Smooth muscle cell (in vitro differentiated cells): ENCODE data around the gene TLE5. TPM values are rescaled to one million over a fixed set of nuclear protein-coding genes. Genes with fewer than 3 reads are reported as not detected.

Experiments
- DNase-seq: peaks from one replicate; lab custom pipeline; 2025; ENCODE audit not compliant: unreplicated experiment; lab: John Stamatoyannopoulos, UW
- H2AFZ ChIP-seq: fragments of 200-600 bp; sonication (generic); 2 replicates; pipeline ENCODE4 v1.6.0; 2016; ENCODE audit warnings: antibody characterized with exemption, low read depth, mild to moderate bottlenecking
- H3F3A ChIP-seq: fragments of 200-600 bp; sonication (generic); 2 replicates; pipeline ENCODE4 v1.6.0; 2017; ENCODE audit warnings: antibody characterized with exemption, low read depth
- H3K27ac ChIP-seq: fragments of 200-600 bp; sonication (generic); 2 replicates; pipeline ENCODE4 v1.5.1; 2016; ENCODE audit warnings: low read depth, mild to moderate bottlenecking
- H3K27me3 ChIP-seq: fragments of 200-600 bp; sonication (generic); 2 replicates; pipeline ENCODE4 v1.6.1; 2016; ENCODE audit warnings: low read depth, mild to moderate bottlenecking
- H3K36me3 ChIP-seq: fragments of 200-600 bp; sonication (generic); 2 replicates; pipeline ENCODE4 v1.5.1; 2016; ENCODE audit warnings: low read depth
- H3K4me1 ChIP-seq: fragments of 200-600 bp; sonication (generic); 2 replicates; pipeline ENCODE4 v1.5.1; 2016; ENCODE audit warnings: low read depth
- H3K4me2 ChIP-seq: fragments of 200-600 bp; sonication (generic); 2 replicates; pipeline ENCODE4 v1.6.0; 2016; ENCODE audit warnings: mild to moderate bottlenecking
- H3K4me3 ChIP-seq: fragments of 200-600 bp; sonication (generic); 2 replicates; pipeline ENCODE4 v1.5.1; 2016; ENCODE audit warnings: mild to moderate bottlenecking
- H3K79me2 ChIP-seq: fragments of 200-600 bp; sonication (generic); 2 replicates; pipeline ENCODE4 v1.6.0; 2016; ENCODE audit warnings: low read depth, mild to moderate bottlenecking
- H3K9ac ChIP-seq: fragments of 200-600 bp; sonication (generic); 2 replicates; pipeline ENCODE4 v1.6.0; 2016; ENCODE audit warnings: low read depth
- H3K9me3 ChIP-seq: fragments of 200-600 bp; sonication (generic); replicated peaks from 2 replicates; pipeline ENCODE4 v1.5.1; 2016; ENCODE audit warnings: low read depth
- H4K20me1 ChIP-seq: fragments of 200-600 bp; sonication (generic); 2 replicates; pipeline ENCODE4 v1.6.0; 2016; ENCODE audit warnings: low read depth
- WGBS: methylation state at CpG from one replicate; pipeline ENCODE4 v1.1.7; 2016; ENCODE audit warnings: low lambda C conversion rate; 5-methylcytosine and 5-hydroxymethylcytosine counted together
- polyA plus RNA-seq: library from polyadenylated mRNA; unstranded; fragments of >200 nt; fragmentation: Nextera tagmentation; extraction: Ambion mirVana; gene quantifications from 2 replicates; pipeline ENCODE4 v1.2.1, GENCODE V29; 2016
- total RNA-seq: library from RNA; depleted of rRNA; stranded (reverse); fragments of >200 nt; gene quantifications from 2 replicates; pipeline ENCODE4 v1.2.3, GENCODE V29; 2014
- TF ChIP-seq, protein P1 (sequence below): fragments of 200-600 bp; sonication (generic); IDR thresholded peaks from 2 replicates; pipeline ENCODE4 v1.5.1; 2017; ENCODE audit warnings: borderline replicate concordance, mild to moderate bottlenecking, antibody characterized with exemption; ENCODE audit not compliant: insufficient read depth, poor library complexity, severe bottlenecking

The TLE5 gene
- total and polyA plus RNA-seq, 2 experiments from 2014 or later: 146 to 274 TPM

DNA sequence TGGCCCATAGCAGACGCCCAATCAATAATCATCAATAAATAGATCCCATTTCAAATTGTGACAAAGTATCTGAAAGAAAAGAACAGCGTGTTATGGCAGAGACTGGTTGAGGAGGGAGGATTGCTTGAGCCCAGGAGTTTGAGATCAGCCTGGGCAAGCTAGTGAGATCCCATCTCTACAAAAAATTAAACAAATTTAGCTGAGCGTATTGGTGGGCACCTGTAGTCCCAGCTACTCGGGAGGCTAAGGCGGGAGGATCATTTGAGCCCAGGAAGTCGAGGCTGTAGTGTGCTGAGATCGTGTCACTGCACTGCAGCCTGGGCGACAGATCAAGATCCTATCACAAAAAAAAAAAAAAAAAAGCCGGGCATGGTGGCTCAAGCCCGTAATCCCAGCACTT is 25.5 kb upstream of the TLE5 start:
- DNase-seq: no peak
- TF ChIP-seq, protein P1, sequence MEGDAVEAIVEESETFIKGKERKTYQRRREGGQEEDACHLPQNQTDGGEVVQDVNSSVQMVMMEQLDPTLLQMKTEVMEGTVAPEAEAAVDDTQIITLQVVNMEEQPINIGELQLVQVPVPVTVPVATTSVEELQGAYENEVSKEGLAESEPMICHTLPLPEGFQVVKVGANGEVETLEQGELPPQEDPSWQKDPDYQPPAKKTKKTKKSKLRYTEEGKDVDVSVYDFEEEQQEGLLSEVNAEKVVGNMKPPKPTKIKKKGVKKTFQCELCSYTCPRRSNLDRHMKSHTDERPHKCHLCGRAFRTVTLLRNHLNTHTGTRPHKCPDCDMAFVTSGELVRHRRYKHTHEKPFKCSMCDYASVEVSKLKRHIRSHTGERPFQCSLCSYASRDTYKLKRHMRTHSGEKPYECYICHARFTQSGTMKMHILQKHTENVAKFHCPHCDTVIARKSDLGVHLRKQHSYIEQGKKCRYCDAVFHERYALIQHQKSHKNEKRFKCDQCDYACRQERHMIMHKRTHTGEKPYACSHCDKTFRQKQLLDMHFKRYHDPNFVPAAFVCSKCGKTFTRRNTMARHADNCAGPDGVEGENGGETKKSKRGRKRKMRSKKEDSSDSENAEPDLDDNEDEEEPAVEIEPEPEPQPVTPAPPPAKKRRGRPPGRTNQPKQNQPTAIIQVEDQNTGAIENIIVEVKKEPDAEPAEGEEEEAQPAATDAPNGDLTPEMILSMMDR: no peak
- Histone ChIP-seq H3F3A (no peaks in the 10 kb centered on the region), H3K27me3 (no peaks in the 10 kb centered on the region), H3K27ac (no peak overlapping the region), H3K4me2 (no peak overlapping the region), H3K36me3 (no peaks in the 10 kb centered on the region), H3K4me1 (no peaks in the 10 kb centered on the region), H4K20me1 (no peaks in the 10 kb centered on the region), H3K9me3 (no peaks in the 10 kb centered on the region), H2AFZ (no peak overlapping the region), H3K79me2 (no peaks in the 10 kb centered on the region), H3K9ac (no peak overlapping the region), H3K4me3 (no peak overlapping the region)
- WGBS: 94% methylated on average over 10 of the region's 10 CpGs

DNA sequence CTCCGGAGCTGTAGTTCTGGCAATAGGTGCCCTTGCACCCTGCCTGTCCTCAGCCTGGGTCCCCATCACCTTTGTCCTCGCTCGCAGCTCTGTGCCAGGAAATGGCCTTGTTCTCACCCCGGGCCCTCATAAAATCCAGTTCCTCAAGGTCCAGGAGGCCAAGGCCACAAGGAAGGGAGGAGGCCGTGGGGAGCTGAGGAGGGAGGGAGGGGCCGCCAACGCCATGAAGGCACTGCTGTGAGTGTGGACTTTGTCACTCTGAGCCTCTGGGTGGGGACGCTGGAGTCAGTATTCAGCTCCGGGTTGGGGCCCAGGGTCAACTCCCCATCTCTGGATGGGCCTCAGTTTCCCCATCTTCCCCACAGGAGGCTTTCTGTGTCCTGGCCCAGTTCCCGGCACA is 22.6 kb upstream of the TLE5 start:
- TF ChIP-seq, protein P1: no peak
- no peaks in the 10 kb centered on the region for H3K79me2 ChIP-seq
- H4K20me1 ChIP-seq: no peaks in the 10 kb centered on the region
- H3K27ac ChIP-seq: no peak overlapping the region
- H3K9me3 ChIP-seq: no peaks in the 10 kb centered on the region
- H3F3A ChIP-seq: no peaks in the 10 kb centered on the region
- H3K4me1 ChIP-seq: no peaks in the 10 kb centered on the region
- no peak overlapping the region for H3K9ac ChIP-seq
- DNase-seq: no peak
- no peak overlapping the region for H2AFZ ChIP-seq
- WGBS: 85% methylated on average over 10 of the region's 10 CpGs
- no peak overlapping the region for H3K4me3 ChIP-seq
- no peak overlapping the region for H3K4me2 ChIP-seq
- H3K36me3 ChIP-seq: no peaks in the 10 kb centered on the region
- no peaks in the 10 kb centered on the region for H3K27me3 ChIP-seq

DNA sequence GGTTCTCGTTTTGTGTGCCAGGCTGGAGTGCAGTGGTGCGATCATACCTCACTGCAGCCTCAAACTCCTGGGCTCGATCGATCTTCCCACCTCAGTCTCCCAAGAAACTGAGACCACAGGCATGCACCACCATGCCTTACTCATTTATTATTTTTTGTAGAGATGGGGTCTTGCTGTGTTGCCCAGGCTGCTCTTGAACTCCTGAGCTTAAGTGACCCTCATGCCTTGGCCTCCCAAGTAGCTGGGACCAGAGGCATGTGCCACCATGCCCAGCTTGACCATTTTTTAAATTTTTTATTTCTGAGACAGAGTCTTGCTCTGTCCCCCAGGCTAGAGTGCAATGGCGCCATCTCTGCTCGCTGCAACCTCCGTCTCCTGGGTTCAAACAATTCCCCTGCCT is 21.7 kb upstream of the TLE5 start:
- Histone ChIP-seq H3K4me2 (no peak overlapping the region), H3K36me3 (no peaks in the 10 kb centered on the region), H3K27me3 (no peaks in the 10 kb centered on the region), H3K9ac (no peak overlapping the region), H3K27ac (no peak overlapping the region), H3F3A (no peaks in the 10 kb centered on the region), H2AFZ (no peak overlapping the region), H3K9me3 (no peaks in the 10 kb centered on the region), H4K20me1 (no peaks in the 10 kb centered on the region), H3K4me1 (no peaks in the 10 kb centered on the region), H3K79me2 (no peaks in the 10 kb centered on the region), H3K4me3 (no peak overlapping the region)
- TF ChIP-seq, protein P1: no peak
- DNase-seq: no peak
- 97% methylated on average over 7 of the region's 7 CpGs for WGBS

DNA sequence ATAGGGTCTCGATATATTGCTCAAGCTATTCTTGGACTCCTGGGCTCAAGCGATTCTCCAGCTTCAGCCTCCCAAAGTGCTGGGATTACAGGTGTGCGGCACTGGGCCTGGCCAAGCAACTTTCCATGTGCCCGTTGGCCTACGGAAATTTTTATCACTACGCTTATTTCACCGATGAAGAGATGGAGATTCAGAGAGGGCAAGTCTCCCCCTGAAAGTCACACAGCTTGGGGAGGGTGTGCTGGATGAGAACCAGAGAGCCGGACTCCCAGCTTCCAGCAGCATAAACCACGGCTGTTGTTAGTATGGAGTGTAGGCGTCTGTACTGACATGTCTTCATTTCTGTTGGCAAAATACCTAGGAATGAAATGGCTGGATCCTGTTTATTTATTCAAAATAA is 20.0 kb upstream of the TLE5 start:
- Histone ChIP-seq H3K4me2 (no peak overlapping the region), H3F3A (no peaks in the 10 kb centered on the region), H3K9me3 (no peaks in the 10 kb centered on the region), H3K27me3 (no peaks in the 10 kb centered on the region), H3K4me1 (no peaks in the 10 kb centered on the region), H3K4me3 (no peak overlapping the region), H4K20me1 (no peaks in the 10 kb centered on the region), H3K9ac (no peak overlapping the region), H3K27ac (no peak overlapping the region), H2AFZ (no peak overlapping the region), H3K36me3 (no peaks in the 10 kb centered on the region), H3K79me2 (no peaks in the 10 kb centered on the region)
- WGBS: 94% methylated on average over 10 of the region's 10 CpGs
- DNase-seq: no peak
- TF ChIP-seq, protein P1: no peak
